A549 (cell line): ENCODE results near the gene TAF1D.

ENCODE experiments used
- BCL3 ChIP-seq: fragments of >200 bp; sonication (Bioruptor Twin); formaldehyde crosslinking; IDR thresholded peaks from 3 replicates; pipeline ENCODE4 v1.6.1; 2016
- CBX2 ChIP-seq: fragments of 200-600 bp; sonication (generic); IDR thresholded peaks from 2 replicates; pipeline ENCODE4 v1.6.1; 2016; ENCODE audit warnings: low read depth, mild to moderate bottlenecking, borderline replicate concordance
- CBX8 ChIP-seq: fragments of 200-600 bp; sonication (generic); IDR thresholded peaks from 2 replicates; pipeline ENCODE4 v1.6.1; 2016
- CEBPB ChIP-seq, 2 experiments: fragments of >200 bp in 1 of 2; sonication (Bioruptor Twin) in 1 of 2; formaldehyde crosslinking in 1 of 2; IDR thresholded peaks; 2 replicates each; pipeline ENCODE4 v1.6.1; 2012 to 2016
- EHMT2 ChIP-seq: fragments of 200-600 bp; sonication (generic); IDR thresholded peaks from 2 replicates; pipeline ENCODE4 v1.6.1; 2016; ENCODE audit warnings: antibody characterized with exemption, low read depth, mild to moderate bottlenecking, moderate library complexity
- EP300 ChIP-seq, 2 experiments: fragments of >200 bp; sonication (Bioruptor Twin); formaldehyde crosslinking; IDR thresholded peaks; 2 replicates in 1 of 2; 3 replicates in 1 of 2; pipeline ENCODE4 v1.6.1; 2016 to 2017
- ESRRA ChIP-seq: fragments of 150-350 bp; IDR thresholded peaks from 2 replicates; pipeline ENCODE4 v1.6.1; 2014; ENCODE audit warnings: mild to moderate bottlenecking, low read length, borderline replicate concordance
- KDM5A ChIP-seq: fragments of 200-600 bp; sonication (generic); IDR thresholded peaks from 2 replicates; pipeline ENCODE4 v1.6.1; 2016; ENCODE audit warnings: antibody characterized with exemption, mild to moderate bottlenecking
- NR3C1 ChIP-seq: fragments of >200 bp; sonication (Bioruptor Twin); formaldehyde crosslinking; IDR thresholded peaks from 3 replicates; pipeline ENCODE4 v1.6.1; 2017
- POLR2A ChIP-seq: IDR thresholded peaks from 2 replicates; pipeline ENCODE4 v1.6.1; 2012; ENCODE audit warnings: mild to moderate bottlenecking, low read length
- RAD21 ChIP-seq, 2 experiments: fragments of >200 bp in 1 of 2; sonication (Bioruptor Twin) in 1 of 2; formaldehyde crosslinking in 1 of 2; IDR thresholded peaks in 1 of 2; conservative IDR thresholded peaks in 1 of 2; 2 replicates in 1 of 2; 3 replicates in 1 of 2; pipeline ENCODE4 v1.6.1; 2012 to 2018; ENCODE audit warnings: inconsistent platforms in 1 of 2
- RCOR1 ChIP-seq: fragments of 150-350 bp; IDR thresholded peaks from 2 replicates; pipeline ENCODE4 v1.6.1; 2014; ENCODE audit warnings: antibody characterized with exemption, low read length, low read depth
- REST ChIP-seq: fragments of 200-600 bp; sonication (generic); IDR thresholded peaks from 2 replicates; pipeline ENCODE4 v1.6.1; 2016; ENCODE audit warnings: antibody characterized with exemption, mild to moderate bottlenecking, moderate library complexity
- TF ChIP-seq, protein P1 (sequence below): fragments of >200 bp; sonication (Bioruptor Twin); formaldehyde crosslinking; IDR thresholded peaks from 3 replicates; pipeline ENCODE4 v1.5.1; 2016

- TF ChIP-seq POLR2A (no peak), ESRRA (no peak), REST (no peak), RAD21 (conservative IDR thresholded peaks at IDR 0.05 in 1 of 2, IDR thresholded peaks at IDR 0.05 in 1 of 2) (no peak), KDM5A (no peak), EP300 (IDR thresholded peaks at IDR 0.05) (no peak), EHMT2 (no peak), BCL3 (no peak), CBX2 (no peak), NR3C1 (no peak), RCOR1 (no peak), CBX8 (no peak), CEBPB (IDR thresholded peaks at IDR 0.05) (no peak)
- TF ChIP-seq, protein P1, sequence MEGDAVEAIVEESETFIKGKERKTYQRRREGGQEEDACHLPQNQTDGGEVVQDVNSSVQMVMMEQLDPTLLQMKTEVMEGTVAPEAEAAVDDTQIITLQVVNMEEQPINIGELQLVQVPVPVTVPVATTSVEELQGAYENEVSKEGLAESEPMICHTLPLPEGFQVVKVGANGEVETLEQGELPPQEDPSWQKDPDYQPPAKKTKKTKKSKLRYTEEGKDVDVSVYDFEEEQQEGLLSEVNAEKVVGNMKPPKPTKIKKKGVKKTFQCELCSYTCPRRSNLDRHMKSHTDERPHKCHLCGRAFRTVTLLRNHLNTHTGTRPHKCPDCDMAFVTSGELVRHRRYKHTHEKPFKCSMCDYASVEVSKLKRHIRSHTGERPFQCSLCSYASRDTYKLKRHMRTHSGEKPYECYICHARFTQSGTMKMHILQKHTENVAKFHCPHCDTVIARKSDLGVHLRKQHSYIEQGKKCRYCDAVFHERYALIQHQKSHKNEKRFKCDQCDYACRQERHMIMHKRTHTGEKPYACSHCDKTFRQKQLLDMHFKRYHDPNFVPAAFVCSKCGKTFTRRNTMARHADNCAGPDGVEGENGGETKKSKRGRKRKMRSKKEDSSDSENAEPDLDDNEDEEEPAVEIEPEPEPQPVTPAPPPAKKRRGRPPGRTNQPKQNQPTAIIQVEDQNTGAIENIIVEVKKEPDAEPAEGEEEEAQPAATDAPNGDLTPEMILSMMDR, result no peak; the same call in 2 of the 3 replicates
Observed at GRCh38 chr11:93775289-93775688, 34.0 kb upstream of the TAF1D start.
